ENCODE data around the gene SYT1. TPM values are rescaled to one million over a fixed set of nuclear protein-coding genes. Genes with fewer than 3 reads are reported as not detected.
"Not testable (repeated sequence)": the region's sequence is repeated elsewhere in the genome, so short reads cannot be mapped to it uniquely, and the experiment has no call there.

The SYT1 gene
- total RNA-seq, 1 experiment from 2014 or later = 80.9 TPM

DNA sequence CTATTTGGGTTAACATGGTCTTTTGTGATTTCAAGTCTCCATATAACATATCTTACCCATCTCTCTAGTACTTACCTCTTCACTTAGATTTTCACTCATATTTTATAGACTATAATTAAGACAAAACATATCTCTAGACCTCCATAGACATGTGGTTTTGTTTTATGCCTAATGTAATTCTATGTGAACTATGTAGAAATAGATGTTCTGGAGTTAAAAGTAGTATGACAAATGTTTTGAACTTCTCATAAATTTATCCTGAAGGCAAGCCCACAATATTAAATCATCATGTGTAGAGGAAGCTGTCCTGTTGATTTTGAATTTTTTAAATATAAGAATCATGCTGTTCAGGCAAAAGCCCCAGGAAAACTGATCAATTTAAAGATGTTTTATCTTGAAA lies 169.2 kb downstream of the SYT1 start:
- TF ChIP-seq, protein P1, sequence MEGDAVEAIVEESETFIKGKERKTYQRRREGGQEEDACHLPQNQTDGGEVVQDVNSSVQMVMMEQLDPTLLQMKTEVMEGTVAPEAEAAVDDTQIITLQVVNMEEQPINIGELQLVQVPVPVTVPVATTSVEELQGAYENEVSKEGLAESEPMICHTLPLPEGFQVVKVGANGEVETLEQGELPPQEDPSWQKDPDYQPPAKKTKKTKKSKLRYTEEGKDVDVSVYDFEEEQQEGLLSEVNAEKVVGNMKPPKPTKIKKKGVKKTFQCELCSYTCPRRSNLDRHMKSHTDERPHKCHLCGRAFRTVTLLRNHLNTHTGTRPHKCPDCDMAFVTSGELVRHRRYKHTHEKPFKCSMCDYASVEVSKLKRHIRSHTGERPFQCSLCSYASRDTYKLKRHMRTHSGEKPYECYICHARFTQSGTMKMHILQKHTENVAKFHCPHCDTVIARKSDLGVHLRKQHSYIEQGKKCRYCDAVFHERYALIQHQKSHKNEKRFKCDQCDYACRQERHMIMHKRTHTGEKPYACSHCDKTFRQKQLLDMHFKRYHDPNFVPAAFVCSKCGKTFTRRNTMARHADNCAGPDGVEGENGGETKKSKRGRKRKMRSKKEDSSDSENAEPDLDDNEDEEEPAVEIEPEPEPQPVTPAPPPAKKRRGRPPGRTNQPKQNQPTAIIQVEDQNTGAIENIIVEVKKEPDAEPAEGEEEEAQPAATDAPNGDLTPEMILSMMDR (conservative IDR thresholded peaks at IDR 0.05; ENCODE audit: low read depth, low read length) = no peak
- TF ChIP-seq EZH2 (IDR thresholded peaks at IDR 0.05; ENCODE audit: borderline replicate concordance, low read depth, low read length, poor library complexity, severe bottlenecking) = no peak
- DNase-seq (ENCODE audit: low spot score) = no peak
- intact Hi-C loops (cut with micrococcal nuclease; ENCODE audit: unreplicated experiment) = loop anchor here (10.0 kb wide), 1 partner anchor 341 kb away; no protein-coding TSS in a partner anchor
- CTCF ChIA-PET = no interaction called here
- H3K27ac ChIP-seq (ENCODE audit: low read depth, low read length, poor library complexity, severe bottlenecking) = peak overlapping the region; percentile 9
- POLR2A ChIA-PET (ENCODE audit: low non-redundant PET) = no interaction called here
- H3K4me1 ChIP-seq (ENCODE audit: insufficient read depth, low read length, poor library complexity, severe bottlenecking) = peaks cover 46% of the 10 kb centered on the region
- BruUV-seq (replicated peaks) = no TSS peak
- H3K36me3 ChIP-seq (ENCODE audit: insufficient read depth, low read length, poor library complexity, severe bottlenecking) = no peaks in the 10 kb centered on the region
- H3K27me3 ChIP-seq (replicated peaks; ENCODE audit: insufficient read depth, low read depth, low read length, poor library complexity) = no peaks in the 10 kb centered on the region
- no peaks in the 10 kb centered on the region for H3K9me3 ChIP-seq (ENCODE audit: low read depth, low read length, poor library complexity, severe bottlenecking)
- no peak overlapping the region for H3K4me3 ChIP-seq (ENCODE audit: low read depth, low read length, poor library complexity, severe bottlenecking)

DNA sequence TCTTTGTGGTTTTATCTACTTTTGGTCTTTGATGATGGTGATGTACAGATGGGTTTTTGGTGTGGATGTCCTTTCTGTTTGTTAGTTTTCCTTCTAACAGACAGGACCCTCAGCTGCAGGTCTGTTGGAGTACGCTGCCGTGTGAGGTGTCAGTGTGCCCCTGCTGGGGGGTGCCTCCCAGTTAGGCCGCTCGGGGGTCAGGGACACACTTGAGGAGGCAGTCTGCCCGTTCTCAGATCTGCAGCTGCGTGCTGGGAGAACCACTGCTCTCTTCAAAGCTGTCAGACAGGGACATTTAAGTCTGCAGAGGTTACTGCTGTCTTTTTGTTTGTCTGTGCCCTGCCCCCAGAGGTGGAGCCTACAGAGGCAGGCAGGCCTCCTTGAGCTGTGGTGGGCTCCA lies 180.2 kb downstream of the SYT1 start:
- DNase-seq (ENCODE audit: low spot score); H3K4me3 ChIP-seq (ENCODE audit: low read depth, low read length, poor library complexity, severe bottlenecking); H3K9me3 ChIP-seq (ENCODE audit: low read depth, low read length, poor library complexity, severe bottlenecking); POLR2A ChIA-PET (ENCODE audit: low non-redundant PET); CTCF ChIA-PET; H3K27ac ChIP-seq (ENCODE audit: low read depth, low read length, poor library complexity, severe bottlenecking); intact Hi-C loops (cut with micrococcal nuclease; ENCODE audit: unreplicated experiment); BruUV-seq (replicated peaks); H3K27me3 ChIP-seq (replicated peaks; ENCODE audit: insufficient read depth, low read depth, low read length, poor library complexity); H3K4me1 ChIP-seq (ENCODE audit: insufficient read depth, low read length, poor library complexity, severe bottlenecking): not testable (repeated sequence)
- H3K36me3 ChIP-seq (ENCODE audit: insufficient read depth, low read length, poor library complexity, severe bottlenecking) = peaks cover 11% of the 10 kb centered on the region

DNA sequence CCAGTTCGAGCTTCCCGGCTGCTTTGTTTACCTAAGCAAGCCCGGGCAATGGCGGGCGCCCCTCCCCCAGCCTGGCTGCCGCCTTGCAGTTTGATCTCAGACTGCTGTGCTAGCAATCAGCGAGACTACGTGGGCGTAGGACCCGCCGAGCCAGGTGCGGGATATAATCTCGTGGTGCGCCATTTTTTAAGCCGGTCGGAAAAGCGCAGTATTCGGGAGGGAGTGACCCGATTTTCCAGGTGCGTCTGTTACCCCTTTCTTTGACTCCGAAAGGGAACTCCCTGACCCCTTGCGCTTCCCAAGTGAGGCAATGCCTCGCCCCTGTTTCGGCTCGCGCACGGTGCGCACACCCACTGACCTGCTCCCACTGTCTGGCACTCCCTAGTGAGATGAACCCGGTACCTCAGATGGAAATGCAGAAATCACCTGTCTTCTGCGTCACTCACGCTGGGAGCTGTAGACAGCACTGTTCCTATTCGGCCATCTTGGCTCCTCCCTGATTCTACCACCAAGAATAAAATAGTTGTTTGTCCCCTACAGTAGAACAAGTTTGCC lies 180.7 kb downstream of the SYT1 start:
- CTCF ChIA-PET; BruUV-seq (replicated peaks); H3K27me3 ChIP-seq (replicated peaks; ENCODE audit: insufficient read depth, low read depth, low read length, poor library complexity); POLR2A ChIA-PET (ENCODE audit: low non-redundant PET); intact Hi-C loops (cut with micrococcal nuclease; ENCODE audit: unreplicated experiment); H3K27ac ChIP-seq (ENCODE audit: low read depth, low read length, poor library complexity, severe bottlenecking); H3K4me3 ChIP-seq (ENCODE audit: low read depth, low read length, poor library complexity, severe bottlenecking); H3K9me3 ChIP-seq (ENCODE audit: low read depth, low read length, poor library complexity, severe bottlenecking); H3K4me1 ChIP-seq (ENCODE audit: insufficient read depth, low read length, poor library complexity, severe bottlenecking); DNase-seq (ENCODE audit: low spot score): not testable (repeated sequence)
- H3K36me3 ChIP-seq (ENCODE audit: insufficient read depth, low read length, poor library complexity, severe bottlenecking) = peaks cover 15% of the 10 kb centered on the region

DNA sequence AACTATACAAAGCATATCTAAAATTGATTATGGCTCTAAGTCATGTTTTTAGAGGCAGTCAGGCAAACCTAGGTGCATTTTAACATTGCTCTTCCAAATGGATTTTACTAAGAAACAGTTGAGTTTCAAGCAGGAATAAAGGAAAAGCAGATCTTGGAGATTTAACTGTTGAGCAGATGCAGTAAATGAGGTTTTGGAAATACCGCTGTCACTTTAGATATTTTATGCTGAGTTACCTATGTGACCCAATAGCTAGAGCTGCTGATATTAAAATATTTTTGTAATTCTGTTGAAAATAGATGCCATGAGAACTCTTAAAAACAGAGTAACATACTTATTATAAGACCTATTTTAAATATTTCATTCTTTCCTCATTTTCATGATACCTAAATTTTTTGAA lies 181.4 kb downstream of the SYT1 start:
- no TSS peak for BruUV-seq (replicated peaks)
- no peak overlapping the region for H3K27ac ChIP-seq (ENCODE audit: low read depth, low read length, poor library complexity, severe bottlenecking)
- H3K9me3 ChIP-seq (ENCODE audit: low read depth, low read length, poor library complexity, severe bottlenecking) = no peaks in the 10 kb centered on the region
- DNase-seq (ENCODE audit: low spot score) = no peak
- POLR2A ChIA-PET (ENCODE audit: low non-redundant PET) = no interaction called here
- CTCF ChIA-PET = interaction anchor here (0.6 kb wide), 1 partner anchor 661 kb away, joined by 3 read pairs; no protein-coding TSS in a partner anchor
- no peaks in the 10 kb centered on the region for H3K4me1 ChIP-seq (ENCODE audit: insufficient read depth, low read length, poor library complexity, severe bottlenecking)
- peaks cover 21% of the 10 kb centered on the region for H3K36me3 ChIP-seq (ENCODE audit: insufficient read depth, low read length, poor library complexity, severe bottlenecking)
- intact Hi-C loops (cut with micrococcal nuclease; ENCODE audit: unreplicated experiment) = no loop called here
- H3K4me3 ChIP-seq (ENCODE audit: low read depth, low read length, poor library complexity, severe bottlenecking) = no peak overlapping the region
- no peaks in the 10 kb centered on the region for H3K27me3 ChIP-seq (replicated peaks; ENCODE audit: insufficient read depth, low read depth, low read length, poor library complexity)
- no peak for TF ChIP-seq EZH2 (IDR thresholded peaks at IDR 0.05; ENCODE audit: borderline replicate concordance, low read depth, low read length, poor library complexity, severe bottlenecking)
- TF ChIP-seq, protein P1 (conservative IDR thresholded peaks at IDR 0.05; ENCODE audit: low read depth, low read length) = no peak

All from A673 (cell line).